SK-N-MC (cell line): ENCODE results near the gene ZC3H11A.

Experiments used
- EZH2 ChIP-seq: fragments of 200-600 bp; sonication (generic); IDR thresholded peaks from one replicate; pipeline ENCODE4 v1.6.1; 2017; ENCODE audit warnings: antibody characterized with exemption
- POLR2AphosphoS5 ChIP-seq: IDR thresholded peaks from 2 replicates; pipeline ENCODE4 v1.6.1; 2012; ENCODE audit warnings: mild to moderate bottlenecking, low read depth, low read length, borderline replicate concordance

DNA sequence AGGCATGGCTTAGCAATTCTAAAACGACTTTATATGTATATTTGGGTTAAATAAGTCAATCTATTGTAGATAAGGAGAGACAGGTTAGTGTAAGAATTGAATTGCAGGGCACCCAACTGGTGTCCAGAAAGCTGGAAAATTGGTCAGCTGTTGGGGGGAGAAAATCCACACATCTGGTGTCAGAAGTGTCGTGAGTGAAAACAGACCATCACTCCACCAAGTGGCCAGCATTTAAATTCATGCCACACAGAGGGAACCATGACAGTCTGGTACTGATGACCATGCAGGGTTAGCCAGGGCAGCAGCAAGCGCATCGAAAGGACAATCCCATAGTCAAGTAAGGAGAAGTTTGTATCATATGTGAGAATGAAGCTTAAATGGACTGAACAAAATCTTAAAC, 18.8 kb upstream of the ZC3H11A start:
- TF ChIP-seq EZH2: no peak
- no peak for TF ChIP-seq POLR2AphosphoS5
